ENCODE results near the gene MILR1.
"Not testable (repeated sequence)": the region's sequence is repeated elsewhere in the genome, so short reads cannot be mapped to it uniquely, and the experiment has no call there.

MILR1 gene

DNA sequence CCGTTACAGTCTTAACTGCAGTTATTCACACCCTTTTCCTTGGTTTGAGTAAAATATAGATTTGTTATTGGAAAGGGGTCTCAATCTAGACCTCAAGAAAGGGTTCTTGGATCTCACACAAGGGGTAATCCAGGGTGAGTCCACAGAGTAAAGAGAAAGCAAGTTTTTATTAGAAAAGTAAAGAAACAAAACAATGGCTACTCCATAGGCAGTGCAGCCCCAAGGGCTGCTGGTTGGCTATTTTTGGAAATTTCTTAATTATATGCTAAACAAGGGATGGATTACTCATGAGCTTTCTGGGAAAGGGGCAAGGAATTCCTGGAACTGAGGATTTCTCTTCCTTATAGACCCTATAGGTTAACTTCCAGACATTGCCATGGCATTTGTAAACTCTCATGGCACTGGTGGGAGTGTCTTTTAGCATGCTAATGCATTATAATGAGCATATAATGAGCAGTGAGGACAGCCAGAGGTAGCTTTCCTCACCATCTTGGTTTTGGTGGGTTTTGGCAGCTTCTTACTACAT is 24.5 kb upstream of the MILR1 start:
- Histone ChIP-seq H3K4me2 (ENCODE audit: insufficient read depth, low read length) (no peak overlapping the region), H4K20me1 (ENCODE audit: insufficient read depth, low read length) (no peaks in the 10 kb centered on the region), H3K36me3 (ENCODE audit: insufficient read depth, low read length) (no peaks in the 10 kb centered on the region), H3K27me3 (ENCODE audit: insufficient read depth, low read length, poor library complexity) (peaks cover 4% of the 10 kb centered on the region), H3K9ac (ENCODE audit: low read depth, low read length) (no peak overlapping the region), H3K9me3 (ENCODE audit: insufficient read depth, low read length, severe bottlenecking) (no peaks in the 10 kb centered on the region), H3K79me2 (ENCODE audit: insufficient read depth, low read length) (no peaks in the 10 kb centered on the region), H3K4me1 (ENCODE audit: insufficient read depth, low read length) (no peaks in the 10 kb centered on the region; the same call in 1 of the 2 replicates), H3K4me3 (ENCODE audit: low read depth in 1 of 2, low read length in 2 of 2) (no peak overlapping the region), H2AFZ (ENCODE audit: low read depth, low read length) (no peak overlapping the region), H3K27ac (ENCODE audit: low read length) (no peak overlapping the region)
- TF ChIP-seq, protein P1, sequence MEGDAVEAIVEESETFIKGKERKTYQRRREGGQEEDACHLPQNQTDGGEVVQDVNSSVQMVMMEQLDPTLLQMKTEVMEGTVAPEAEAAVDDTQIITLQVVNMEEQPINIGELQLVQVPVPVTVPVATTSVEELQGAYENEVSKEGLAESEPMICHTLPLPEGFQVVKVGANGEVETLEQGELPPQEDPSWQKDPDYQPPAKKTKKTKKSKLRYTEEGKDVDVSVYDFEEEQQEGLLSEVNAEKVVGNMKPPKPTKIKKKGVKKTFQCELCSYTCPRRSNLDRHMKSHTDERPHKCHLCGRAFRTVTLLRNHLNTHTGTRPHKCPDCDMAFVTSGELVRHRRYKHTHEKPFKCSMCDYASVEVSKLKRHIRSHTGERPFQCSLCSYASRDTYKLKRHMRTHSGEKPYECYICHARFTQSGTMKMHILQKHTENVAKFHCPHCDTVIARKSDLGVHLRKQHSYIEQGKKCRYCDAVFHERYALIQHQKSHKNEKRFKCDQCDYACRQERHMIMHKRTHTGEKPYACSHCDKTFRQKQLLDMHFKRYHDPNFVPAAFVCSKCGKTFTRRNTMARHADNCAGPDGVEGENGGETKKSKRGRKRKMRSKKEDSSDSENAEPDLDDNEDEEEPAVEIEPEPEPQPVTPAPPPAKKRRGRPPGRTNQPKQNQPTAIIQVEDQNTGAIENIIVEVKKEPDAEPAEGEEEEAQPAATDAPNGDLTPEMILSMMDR (IDR thresholded peaks at IDR 0.05; ENCODE audit: borderline replicate concordance, extremely low read depth, low read length, poor library complexity, severe bottlenecking) = no peak
- TF ChIP-seq EZH2 (IDR thresholded peaks at IDR 0.05; ENCODE audit: borderline replicate concordance, low read depth, low read length, severe bottlenecking) = no peak
- no peak for DNase-seq
- no peak for ATAC-seq (ENCODE audit: insufficient read depth, low read depth)

DNA sequence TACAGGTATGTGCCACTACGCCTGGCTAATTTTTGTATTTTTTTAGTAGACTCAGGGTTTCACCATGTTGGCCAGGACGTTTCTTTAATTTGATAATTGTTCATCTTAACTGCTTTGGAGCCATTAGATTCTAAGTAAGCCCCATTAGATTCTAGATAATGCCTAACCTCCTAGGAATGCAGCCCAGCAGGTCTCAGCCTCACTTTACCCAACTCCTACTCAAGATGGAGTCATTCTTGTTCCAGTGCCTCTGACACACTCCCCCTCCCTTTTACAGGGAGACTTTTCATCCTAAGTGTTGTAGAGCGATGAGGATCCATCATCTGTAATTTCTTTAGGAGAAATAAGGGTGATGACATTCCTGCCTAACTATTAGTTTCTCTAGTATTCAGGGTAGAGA is 23.7 kb upstream of the MILR1 start:
- H3K27ac ChIP-seq (ENCODE audit: low read length) = no peak overlapping the region
- H3K4me1 ChIP-seq (ENCODE audit: insufficient read depth, low read length) = no peaks in the 10 kb centered on the region; the same call in 1 of the 2 replicates
- H3K27me3 ChIP-seq (ENCODE audit: insufficient read depth, low read length, poor library complexity) = peaks cover 4% of the 10 kb centered on the region
- no peak overlapping the region for H3K9ac ChIP-seq (ENCODE audit: low read depth, low read length)
- DNase-seq = no peak
- H3K4me3 ChIP-seq (ENCODE audit: low read depth in 1 of 2, low read length in 2 of 2) = no peak overlapping the region
- H3K4me2 ChIP-seq (ENCODE audit: insufficient read depth, low read length) = no peak overlapping the region
- TF ChIP-seq, protein P1 (IDR thresholded peaks at IDR 0.05; ENCODE audit: borderline replicate concordance, extremely low read depth, low read length, poor library complexity, severe bottlenecking) = no peak
- no peak for TF ChIP-seq EZH2 (IDR thresholded peaks at IDR 0.05; ENCODE audit: borderline replicate concordance, low read depth, low read length, severe bottlenecking)
- H3K36me3 ChIP-seq (ENCODE audit: insufficient read depth, low read length) = no peaks in the 10 kb centered on the region
- ATAC-seq (ENCODE audit: insufficient read depth, low read depth) = no peak
- no peaks in the 10 kb centered on the region for H4K20me1 ChIP-seq (ENCODE audit: insufficient read depth, low read length)
- no peaks in the 10 kb centered on the region for H3K9me3 ChIP-seq (ENCODE audit: insufficient read depth, low read length, severe bottlenecking)
- H3K79me2 ChIP-seq (ENCODE audit: insufficient read depth, low read length) = no peaks in the 10 kb centered on the region
- no peak overlapping the region for H2AFZ ChIP-seq (ENCODE audit: low read depth, low read length)

DNA sequence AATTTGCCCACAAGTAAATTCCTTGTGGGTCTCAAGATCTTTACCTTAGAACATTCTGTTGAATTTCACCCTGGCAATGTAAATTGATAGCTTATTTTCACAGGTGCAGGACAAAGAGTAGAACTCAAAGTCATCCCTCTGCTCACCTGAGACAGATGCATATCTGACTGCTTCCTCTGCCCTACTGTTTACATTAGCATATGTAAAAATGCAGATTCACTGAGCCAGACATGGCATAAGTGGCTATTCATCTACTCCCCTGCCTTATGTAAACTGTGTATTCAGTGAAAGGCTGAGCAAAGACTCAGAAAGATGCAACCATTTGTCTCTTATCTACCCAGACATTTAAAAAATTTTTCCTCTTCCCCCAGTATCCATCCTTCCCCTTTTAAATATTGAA is 22.3 kb upstream of the MILR1 start:
- H3K9me3 ChIP-seq (ENCODE audit: insufficient read depth, low read length, severe bottlenecking) = no peaks in the 10 kb centered on the region
- H2AFZ ChIP-seq (ENCODE audit: low read depth, low read length) = no peak overlapping the region
- H3K27me3 ChIP-seq (ENCODE audit: insufficient read depth, low read length, poor library complexity) = peaks cover 4% of the 10 kb centered on the region
- no peaks in the 10 kb centered on the region for H3K79me2 ChIP-seq (ENCODE audit: insufficient read depth, low read length)
- DNase-seq = no peak
- no peak overlapping the region for H3K4me2 ChIP-seq (ENCODE audit: insufficient read depth, low read length)
- H4K20me1 ChIP-seq (ENCODE audit: insufficient read depth, low read length) = no peaks in the 10 kb centered on the region
- H3K9ac ChIP-seq (ENCODE audit: low read depth, low read length) = no peak overlapping the region
- H3K4me3 ChIP-seq (ENCODE audit: low read depth in 1 of 2, low read length in 2 of 2) = no peak overlapping the region
- no peak for ATAC-seq (ENCODE audit: insufficient read depth, low read depth)
- no peaks in the 10 kb centered on the region for H3K36me3 ChIP-seq (ENCODE audit: insufficient read depth, low read length)
- no peaks in the 10 kb centered on the region for H3K4me1 ChIP-seq (ENCODE audit: insufficient read depth, low read length)
- no peak overlapping the region for H3K27ac ChIP-seq (ENCODE audit: low read length)
- TF ChIP-seq, protein P1 (IDR thresholded peaks at IDR 0.05; ENCODE audit: borderline replicate concordance, extremely low read depth, low read length, poor library complexity, severe bottlenecking) = no peak
- no peak for TF ChIP-seq EZH2 (IDR thresholded peaks at IDR 0.05; ENCODE audit: borderline replicate concordance, low read depth, low read length, severe bottlenecking)

DNA sequence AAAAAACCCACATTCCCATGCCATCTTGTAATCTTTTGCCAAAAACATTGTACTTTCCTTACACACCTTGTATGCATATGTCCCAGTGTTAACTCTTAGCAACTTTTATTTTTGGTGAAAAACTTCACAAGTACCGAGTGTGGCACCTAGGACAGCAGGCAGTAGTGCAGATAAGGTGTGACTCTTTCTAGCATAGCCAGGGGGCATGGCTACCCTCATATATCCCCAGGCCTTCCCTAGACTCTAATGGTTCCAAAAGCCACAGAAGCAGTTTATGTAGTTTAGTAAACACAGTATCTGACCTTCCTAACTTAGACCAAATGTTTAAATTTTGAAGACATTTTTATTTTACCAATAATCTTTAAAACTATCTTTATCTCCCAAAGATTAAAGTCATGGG is 20.5 kb upstream of the MILR1 start:
- Histone ChIP-seq H3K36me3 (ENCODE audit: insufficient read depth, low read length) (no peaks in the 10 kb centered on the region), H3K9me3 (ENCODE audit: insufficient read depth, low read length, severe bottlenecking) (no peaks in the 10 kb centered on the region), H4K20me1 (ENCODE audit: insufficient read depth, low read length) (no peaks in the 10 kb centered on the region), H3K4me3 (ENCODE audit: low read depth in 1 of 2, low read length in 2 of 2) (no peak overlapping the region), H3K4me2 (ENCODE audit: insufficient read depth, low read length) (no peak overlapping the region), H3K79me2 (ENCODE audit: insufficient read depth, low read length) (no peaks in the 10 kb centered on the region), H3K27ac (ENCODE audit: low read length) (no peak overlapping the region), H3K4me1 (ENCODE audit: insufficient read depth, low read length) (no peaks in the 10 kb centered on the region), H3K9ac (ENCODE audit: low read depth, low read length) (no peak overlapping the region), H3K27me3 (ENCODE audit: insufficient read depth, low read length, poor library complexity) (peaks cover 4% of the 10 kb centered on the region), H2AFZ (ENCODE audit: low read depth, low read length) (no peak overlapping the region)
- no peak for TF ChIP-seq EZH2 (IDR thresholded peaks at IDR 0.05; ENCODE audit: borderline replicate concordance, low read depth, low read length, severe bottlenecking)
- TF ChIP-seq, protein P1 (IDR thresholded peaks at IDR 0.05; ENCODE audit: borderline replicate concordance, extremely low read depth, low read length, poor library complexity, severe bottlenecking) = no peak
- ATAC-seq (ENCODE audit: insufficient read depth, low read depth) (no peak), DNase-seq (no peak)

DNA sequence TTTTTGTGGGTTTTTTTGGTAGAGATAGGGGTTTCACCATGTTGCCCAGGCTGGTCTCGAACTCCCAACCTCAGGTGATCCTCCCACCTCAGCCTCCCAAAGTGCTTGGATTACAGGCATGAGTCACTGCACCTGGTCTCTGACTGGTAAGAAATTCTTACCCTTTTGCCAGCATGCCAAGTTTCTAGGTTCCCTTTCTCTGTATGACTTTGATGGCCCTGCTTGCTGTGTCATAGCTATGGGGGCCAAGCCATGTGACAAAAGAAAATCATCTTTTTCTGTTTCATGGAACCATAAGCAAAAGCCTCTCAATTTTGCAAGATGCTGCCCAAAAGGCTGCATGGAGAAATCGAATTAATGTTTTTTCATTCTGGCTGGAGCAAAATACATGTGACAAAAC is 18.9 kb upstream of the MILR1 start:
- not testable (repeated sequence) for H3K79me2 ChIP-seq (ENCODE audit: insufficient read depth, low read length); H2AFZ ChIP-seq (ENCODE audit: low read depth, low read length); H4K20me1 ChIP-seq (ENCODE audit: insufficient read depth, low read length); H3K9me3 ChIP-seq (ENCODE audit: insufficient read depth, low read length, severe bottlenecking); H3K36me3 ChIP-seq (ENCODE audit: insufficient read depth, low read length); ATAC-seq (ENCODE audit: insufficient read depth, low read depth); H3K4me3 ChIP-seq (ENCODE audit: low read depth in 1 of 2, low read length in 2 of 2); H3K27me3 ChIP-seq (ENCODE audit: insufficient read depth, low read length, poor library complexity); H3K4me2 ChIP-seq (ENCODE audit: insufficient read depth, low read length); H3K9ac ChIP-seq (ENCODE audit: low read depth, low read length); H3K4me1 ChIP-seq (ENCODE audit: insufficient read depth, low read length); H3K27ac ChIP-seq (ENCODE audit: low read length); DNase-seq
